ENCODE data around the gene MICAL3.
"Not testable (repeated sequence)": the region's sequence is repeated elsewhere in the genome, so short reads cannot be mapped to it uniquely, and the experiment has no call there.

MICAL3 gene, protein sequence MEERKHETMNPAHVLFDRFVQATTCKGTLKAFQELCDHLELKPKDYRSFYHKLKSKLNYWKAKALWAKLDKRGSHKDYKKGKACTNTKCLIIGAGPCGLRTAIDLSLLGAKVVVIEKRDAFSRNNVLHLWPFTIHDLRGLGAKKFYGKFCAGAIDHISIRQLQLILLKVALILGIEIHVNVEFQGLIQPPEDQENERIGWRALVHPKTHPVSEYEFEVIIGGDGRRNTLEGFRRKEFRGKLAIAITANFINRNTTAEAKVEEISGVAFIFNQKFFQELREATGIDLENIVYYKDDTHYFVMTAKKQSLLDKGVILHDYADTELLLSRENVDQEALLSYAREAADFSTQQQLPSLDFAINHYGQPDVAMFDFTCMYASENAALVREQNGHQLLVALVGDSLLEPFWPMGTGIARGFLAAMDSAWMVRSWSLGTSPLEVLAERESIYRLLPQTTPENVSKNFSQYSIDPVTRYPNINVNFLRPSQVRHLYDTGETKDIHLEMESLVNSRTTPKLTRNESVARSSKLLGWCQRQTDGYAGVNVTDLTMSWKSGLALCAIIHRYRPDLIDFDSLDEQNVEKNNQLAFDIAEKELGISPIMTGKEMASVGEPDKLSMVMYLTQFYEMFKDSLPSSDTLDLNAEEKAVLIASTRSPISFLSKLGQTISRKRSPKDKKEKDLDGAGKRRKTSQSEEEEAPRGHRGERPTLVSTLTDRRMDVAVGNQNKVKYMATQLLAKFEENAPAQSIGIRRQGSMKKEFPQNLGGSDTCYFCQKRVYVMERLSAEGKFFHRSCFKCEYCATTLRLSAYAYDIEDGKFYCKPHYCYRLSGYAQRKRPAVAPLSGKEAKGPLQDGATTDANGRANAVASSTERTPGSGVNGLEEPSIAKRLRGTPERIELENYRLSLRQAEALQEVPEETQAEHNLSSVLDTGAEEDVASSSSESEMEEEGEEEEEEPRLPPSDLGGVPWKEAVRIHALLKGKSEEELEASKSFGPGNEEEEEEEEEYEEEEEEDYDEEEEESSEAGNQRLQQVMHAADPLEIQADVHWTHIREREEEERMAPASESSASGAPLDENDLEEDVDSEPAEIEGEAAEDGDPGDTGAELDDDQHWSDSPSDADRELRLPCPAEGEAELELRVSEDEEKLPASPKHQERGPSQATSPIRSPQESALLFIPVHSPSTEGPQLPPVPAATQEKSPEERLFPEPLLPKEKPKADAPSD (N-terminal part only)

DNA sequence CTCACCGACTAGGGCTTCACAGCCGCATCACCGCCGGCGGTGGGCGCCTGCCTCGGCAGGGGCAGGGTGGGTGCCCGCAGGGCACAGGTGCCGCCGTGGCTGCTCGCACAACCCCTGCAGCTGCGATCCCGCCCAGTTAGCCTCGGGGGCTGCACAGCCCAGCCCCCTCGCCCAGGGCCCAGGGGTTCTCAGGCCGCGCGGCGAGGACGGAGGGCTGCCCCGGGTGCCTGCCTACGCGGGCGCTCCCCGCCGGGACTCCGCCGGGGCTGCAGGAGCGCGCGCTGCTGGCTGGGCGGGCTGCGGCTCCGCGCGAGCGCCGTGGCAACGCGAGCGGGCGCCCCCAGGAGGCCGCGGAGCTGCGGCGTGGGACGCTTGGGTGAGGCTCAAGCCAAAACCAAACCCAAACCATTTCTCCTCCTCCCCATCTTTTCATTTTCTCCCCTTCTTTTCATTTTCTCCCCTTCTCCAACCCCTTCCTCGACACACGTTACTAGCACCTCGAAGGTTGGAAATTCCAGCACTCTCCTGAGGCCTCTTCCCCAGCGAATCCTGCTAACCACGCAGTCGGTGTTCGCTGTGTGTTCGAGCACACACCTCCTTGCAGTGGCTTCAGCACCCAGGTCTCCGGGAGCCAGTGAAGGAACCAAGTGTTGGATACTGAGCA lies at the start of gene MICAL3:
Gene MICAL3 (minus strand): TSS at position 286 of the 664 bp plus-strand sequence. CDS start 117,749 bp downstream, outside the sequence.
- DNase-seq (ENCODE audit: low read depth), result peak; percentile 44

DNA sequence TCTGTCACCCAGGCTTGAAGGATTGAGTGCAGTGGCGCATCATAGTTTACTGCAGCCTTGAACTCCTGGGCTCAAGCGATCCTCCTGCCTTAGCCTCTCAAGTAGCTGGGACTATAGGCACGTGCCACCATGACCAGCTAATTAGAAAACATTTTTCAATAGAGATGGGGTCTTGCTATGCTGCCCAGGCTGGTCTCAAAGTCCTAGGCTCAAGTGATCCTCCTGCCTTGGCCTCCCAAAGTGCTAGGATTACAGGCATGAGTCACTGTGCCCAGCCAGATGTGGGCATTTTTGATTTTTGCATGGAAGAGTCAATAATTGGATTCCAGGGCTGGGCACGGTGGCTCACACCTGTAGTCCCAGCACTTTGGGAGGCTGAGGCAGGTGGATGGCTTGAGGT lies 49.6 kb upstream of the MICAL3 start:
- DNase-seq (ENCODE audit: low read depth), result not testable (repeated sequence)

DNA sequence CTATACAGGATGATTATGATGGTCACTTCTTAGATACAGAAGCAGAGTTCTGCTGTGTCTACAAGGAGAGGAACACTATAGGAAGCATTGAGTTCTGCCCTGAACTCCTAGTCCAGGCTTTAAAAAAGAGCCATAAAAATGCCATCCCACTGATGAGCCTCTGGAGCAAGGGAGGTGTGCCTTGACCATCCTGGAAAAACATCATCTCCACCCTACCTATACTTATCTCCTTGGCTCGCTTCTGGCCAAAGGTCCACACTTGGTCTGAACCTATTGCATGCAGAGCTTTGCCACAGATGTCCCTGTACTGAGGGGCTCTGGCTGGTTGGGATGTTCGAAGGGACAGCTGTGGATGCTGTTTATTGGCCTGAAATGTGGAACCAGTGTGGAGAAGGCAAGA lies 49.1 kb upstream of the MICAL3 start:
- no peak for DNase-seq (ENCODE audit: low read depth)

DNA sequence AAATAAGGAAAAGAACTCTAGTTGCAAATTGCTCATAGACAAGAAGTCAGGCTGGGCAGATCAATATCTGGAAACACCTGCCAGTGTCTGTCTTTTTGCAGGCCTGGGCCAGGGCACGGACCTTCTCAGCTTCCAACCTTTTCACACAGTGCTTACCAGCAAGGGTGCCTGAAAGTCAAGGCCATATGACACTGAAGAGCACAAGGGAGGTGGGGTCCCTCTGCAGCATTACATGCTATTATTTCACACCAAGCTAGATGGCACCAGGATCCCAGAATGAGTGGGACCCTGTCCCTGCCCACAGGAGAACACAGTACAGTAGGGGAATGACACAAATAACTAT lies 47.6 kb upstream of the MICAL3 start:
- DNase-seq (ENCODE audit: low read depth), result no peak

DNA sequence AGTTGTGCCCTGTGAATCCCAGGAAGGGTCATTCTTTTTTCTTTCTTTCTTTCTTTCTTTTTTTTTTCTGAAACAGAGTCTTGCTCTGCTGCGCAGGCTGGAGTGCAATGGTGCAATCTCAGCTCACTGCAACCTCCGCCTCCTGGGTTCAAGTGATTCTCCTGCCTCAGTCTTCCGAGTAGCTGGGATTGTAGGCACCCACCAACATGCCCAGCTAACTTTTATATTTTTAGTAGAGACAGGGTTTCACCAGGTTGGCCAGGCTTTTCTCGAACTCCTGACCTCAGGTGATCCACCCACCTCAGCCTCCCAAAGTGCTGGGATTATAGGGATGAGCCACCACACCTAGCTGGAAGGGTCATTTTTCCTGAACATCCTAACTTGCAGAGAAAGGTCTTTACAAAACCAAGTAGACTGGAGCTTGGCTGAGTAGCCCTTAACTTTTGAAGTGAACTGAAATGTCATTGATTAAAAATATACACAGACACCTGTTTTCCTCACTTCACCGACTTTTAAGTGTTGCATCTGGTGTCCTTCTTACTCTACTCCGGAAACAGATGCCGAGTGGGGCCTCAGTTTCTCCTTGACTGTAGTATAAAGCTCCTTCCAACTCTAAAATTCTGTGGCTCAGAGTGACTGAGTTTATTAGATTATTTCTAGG lies 47.1 kb upstream of the MICAL3 start:
- DNase-seq (ENCODE audit: low read depth), result not testable (repeated sequence)

DNA sequence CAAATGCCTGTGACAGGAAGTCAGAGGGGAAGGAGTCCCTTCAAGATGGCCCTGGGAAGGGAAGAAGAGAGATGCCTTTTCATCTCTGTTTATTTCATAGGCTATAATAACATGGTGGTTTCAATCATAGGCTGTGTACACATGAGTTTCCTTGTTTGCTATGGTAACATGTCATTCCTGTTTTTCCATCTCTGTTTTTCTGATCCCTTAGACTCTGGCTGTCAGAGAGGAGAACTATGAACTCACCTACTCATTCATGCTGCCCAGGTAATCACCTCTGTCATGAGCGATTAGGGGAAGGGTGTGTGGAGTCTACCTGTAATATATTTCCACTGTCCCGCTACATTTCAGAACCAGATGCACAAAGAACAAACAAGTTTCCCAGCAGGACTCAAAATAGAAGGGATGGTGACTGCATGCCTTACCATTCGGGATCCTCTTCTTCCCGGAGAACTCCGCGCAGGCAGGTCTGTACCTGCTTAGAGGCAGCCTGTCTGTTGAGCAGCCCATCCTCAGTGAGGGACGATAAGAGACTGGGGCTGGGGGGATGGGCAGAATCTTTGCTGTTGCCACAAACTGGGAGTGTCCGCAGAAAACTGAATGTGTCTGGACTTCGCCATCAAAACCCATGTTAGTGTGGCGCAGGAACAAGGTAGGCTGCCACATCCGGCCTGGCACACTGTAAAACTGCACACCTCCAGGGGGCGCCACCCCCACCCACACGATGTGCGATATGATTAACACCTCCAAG lies 46.4 kb upstream of the MICAL3 start:
- no peak for DNase-seq (ENCODE audit: low read depth)

DNA sequence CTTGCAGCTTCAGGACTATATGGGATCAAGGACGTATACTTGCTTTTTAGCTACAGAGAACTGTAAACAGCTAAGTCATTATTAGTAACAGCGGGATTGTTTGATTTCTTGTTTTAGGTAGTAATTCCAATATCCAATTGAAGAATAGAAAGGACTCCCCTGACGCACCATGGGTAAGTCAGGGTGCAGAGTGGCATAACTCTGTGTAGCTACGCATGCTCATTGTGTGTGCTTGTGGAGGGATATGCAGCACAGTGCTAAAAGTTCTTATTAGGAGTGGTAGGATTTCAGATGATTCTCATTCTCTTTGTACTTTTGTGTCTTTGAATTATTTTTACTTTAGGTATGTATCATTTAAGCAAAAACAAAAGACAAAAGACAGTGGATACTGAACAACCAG lies 45.7 kb upstream of the MICAL3 start:
- DNase-seq (ENCODE audit: low read depth), result no peak

DNA sequence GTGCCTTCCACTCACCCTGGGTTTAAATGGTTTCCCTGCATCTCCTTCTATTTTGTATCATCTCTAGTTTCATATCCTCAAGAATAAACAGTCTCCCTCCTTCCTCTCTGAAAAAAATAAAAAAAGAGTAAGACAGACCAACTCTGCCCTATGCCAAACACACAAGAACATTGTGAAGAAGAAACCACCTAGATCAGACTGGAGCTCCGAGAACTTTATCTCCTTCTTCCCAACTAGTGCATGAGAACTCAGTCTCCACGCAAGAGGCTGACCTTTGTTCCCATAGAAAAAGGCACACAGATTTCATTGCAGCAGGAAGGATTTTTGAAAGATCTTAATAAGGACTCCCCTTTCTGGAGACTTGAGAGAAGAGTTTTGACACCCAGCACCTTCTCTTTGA lies 44.7 kb upstream of the MICAL3 start:
- DNase-seq (ENCODE audit: low read depth), result no peak

DNA sequence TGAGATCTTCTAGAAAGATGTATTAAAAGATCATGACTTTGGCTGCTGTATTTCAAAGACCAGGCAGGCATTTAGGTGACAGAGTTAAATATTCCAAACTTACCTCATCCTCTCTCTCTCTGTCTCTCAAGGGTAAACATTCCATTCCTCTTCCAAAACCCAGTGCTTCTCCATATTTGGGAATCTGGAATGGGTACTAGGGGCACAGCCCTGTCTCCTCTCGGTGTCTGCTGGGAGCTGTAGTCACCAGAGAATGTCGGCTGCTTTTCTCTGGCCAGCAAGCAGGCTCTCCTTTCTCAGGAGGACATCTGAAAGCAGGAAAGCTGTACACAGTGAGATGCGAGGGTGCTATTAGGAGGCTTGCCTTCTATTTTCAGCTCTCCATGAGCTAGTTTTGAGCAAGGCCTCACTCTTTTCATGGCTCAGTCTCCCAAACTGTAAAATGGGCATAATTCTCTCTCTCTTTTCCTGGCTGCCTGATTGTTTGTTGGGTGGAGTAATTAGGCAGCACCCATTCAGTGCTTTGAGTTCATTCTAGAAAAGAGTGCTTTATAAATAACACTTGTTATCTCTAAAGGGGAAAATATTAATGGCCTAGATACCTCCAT lies 44.1 kb upstream of the MICAL3 start:
- no peak for DNase-seq (ENCODE audit: low read depth)

DNA sequence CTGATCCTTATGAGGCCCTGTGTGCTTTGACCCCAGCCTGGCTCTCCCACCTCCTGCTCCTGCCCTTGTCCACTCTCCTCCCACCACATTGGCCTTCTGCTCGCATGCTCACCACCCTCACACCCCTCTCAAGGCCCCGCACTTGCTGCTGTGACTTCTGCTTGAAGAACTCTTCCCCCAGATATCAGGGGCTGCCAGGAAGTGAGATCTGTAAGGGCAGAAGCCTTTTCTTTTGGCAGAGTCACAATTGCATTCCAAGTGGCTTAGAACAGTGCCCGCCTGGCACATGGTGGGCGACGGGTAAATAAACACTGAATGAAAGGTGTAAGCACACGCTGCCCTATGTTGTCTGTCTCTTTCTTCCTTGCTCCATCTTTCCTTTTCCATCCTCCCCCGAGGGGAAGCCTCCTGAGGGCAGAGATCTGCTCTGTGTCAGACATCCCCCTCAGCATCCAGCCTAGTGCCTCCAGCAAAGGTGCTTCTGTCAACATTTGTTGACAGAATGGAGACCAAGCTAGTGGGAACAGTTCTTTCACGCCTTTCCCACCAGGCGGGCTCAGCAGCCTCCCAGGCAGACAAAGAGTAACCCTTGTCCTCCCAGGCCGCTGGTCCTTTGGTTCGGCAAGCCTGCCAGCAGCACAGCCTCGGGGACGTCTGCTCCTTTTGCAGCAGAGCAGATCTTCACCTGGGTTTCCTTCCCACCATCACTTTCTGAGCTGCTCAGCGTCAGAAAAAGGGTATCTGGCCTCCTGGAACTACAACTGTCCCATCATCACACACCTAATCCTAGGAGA lies 43.4 kb upstream of the MICAL3 start:
- no peak for DNase-seq (ENCODE audit: low read depth)

DNA sequence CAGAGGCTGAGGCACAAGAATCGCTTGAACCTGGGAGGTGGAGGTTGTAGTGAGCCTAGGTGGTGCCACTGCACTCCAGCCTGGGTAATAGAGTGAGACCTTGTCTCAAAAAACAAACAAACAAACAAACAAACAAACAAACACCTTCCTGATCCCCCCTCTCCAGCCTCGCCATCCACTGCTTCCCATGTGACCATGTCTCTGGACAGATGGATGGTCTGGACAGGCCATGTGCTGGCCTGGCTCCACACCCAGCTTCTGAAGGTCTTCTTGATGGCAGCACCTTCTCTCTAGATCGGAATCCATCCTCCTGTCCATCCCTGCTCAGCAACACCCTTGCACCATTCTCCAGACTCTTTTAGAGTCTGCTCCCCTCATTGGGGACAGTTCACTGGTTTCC lies 42.8 kb upstream of the MICAL3 start:
- no peak for DNase-seq (ENCODE audit: low read depth)

DNA sequence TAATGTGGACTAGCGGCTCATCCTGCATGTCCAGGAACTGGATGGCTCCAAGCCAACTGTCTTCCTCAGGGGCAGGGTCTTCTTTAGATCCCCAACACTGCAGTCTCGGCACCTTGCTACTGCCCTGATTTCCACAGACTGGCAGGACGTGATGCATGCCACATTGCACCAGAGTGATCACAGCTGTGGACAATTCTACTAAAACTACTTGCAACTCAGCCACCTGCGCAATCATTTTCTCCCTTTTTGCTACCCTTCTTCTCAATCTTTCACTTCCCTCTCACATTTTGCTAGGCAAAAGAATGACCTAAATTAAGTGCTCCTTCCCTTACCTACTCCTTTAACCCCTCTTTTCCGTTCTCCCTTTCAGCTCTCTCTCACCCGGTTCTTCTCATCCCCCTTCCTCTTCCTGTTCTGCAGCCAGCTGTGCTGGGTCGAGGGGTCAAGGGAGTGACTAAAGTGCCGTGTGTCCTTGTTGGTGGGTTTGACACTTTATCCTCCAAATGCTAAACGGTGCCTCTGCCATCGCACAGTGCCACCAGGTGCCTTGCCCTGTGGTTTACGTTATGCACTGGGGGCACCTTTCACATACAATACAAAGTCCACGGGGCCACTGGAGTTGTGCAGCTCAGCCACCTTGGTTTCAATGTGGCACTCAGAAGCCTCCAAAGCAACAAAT lies 42.0 kb upstream of the MICAL3 start:
- DNase-seq (ENCODE audit: low read depth), result no peak

DNA sequence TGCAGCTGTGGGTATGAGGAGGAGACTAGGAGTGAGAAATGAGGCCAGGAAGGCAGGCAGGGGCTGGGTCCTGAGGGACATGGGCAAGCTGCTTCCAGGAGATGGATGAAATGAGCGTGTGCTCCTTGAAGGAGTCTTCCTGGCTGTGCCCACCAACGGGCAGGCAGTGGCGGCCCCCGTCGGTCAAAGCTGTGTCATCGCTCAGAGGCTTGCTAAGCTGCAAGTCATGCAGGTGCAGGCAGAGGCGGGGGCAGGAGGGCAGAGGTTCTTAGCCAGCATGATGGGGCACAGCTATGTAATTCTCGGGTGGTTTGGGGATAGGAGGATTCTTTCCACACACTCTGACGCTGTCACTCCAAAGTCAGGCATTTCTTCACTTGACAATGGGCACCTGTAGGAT lies 40.9 kb upstream of the MICAL3 start:
- DNase-seq (ENCODE audit: low read depth), result no peak

DNA sequence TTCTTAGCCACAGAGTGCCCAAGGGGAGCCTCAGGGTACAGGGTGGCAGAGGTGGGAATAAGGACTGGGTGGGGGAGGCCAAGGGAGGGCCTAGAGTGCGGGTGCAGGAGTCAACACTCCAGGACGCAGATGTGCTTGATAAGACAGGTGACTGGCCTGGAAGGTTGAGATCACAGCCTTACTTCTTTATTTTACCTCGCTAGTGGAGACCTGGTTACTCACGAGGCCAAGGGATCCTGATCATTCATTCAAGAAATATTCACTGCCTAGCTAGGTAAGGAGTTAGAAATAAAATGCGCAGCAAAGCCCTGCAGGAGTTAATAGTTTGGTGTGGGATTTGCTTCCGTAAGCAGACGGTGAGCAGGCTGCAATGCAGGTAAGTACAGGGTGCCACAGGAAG lies 40.3 kb upstream of the MICAL3 start:
- DNase-seq (ENCODE audit: low read depth), result no peak

DNA sequence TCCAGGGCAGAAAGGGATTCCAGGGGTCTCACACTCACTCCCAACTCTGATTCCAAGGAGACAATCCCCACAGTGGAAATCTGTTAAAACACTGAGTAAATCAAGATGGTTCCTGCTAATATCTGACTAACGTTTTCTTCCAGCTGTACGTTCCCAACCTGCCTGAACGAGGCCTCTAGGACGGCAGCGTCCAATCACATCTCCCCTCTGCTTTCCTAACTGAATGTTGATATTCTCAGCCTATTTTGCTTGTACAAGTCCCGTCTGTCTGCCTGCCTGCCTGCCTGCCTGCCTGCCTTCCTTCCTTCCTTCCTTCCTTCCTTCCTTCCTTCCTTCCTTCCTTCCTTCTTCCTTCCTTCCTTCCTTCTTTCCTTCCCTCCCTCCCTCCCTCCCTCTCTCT lies 39.4 kb upstream of the MICAL3 start:
- not testable (repeated sequence) for DNase-seq (ENCODE audit: low read depth)

DNA sequence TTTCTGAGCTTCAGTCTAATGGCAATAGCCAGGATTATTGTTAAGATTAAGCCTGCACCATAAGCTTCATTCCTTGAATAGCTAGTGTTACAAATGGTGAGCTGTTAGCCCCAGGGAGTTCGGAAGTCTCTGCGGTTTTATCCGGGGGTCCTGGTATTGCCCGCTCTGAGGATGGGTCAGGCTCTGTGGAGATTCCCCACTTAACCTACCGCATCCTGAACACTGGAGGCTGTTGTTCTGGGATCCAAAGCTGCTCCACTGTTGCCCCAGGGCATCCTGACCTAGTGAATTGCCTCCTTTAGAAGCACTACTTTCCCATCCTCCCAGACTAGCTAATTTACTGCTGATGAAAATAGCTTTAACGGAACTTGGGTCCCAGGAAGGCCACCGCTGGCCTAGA lies 38.9 kb upstream of the MICAL3 start:
- no peak for DNase-seq (ENCODE audit: low read depth)

DNA sequence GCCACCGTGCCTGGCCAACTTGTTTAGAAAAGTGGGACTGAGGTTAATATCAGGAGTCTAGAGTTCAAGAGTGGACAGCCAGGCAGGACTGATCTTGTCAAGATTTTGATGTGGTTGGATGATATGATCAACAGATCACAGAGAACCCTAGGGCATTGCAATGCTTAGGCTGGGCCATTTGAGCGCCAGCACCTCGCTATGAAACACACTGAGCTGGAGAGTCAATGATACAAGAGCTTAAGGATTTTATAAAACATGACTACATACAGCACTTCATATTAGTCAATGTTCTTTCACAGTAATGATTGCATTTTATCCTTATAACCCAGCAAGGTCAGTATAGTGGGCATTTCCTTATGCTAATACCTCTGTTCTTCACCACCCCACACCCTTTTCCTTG lies 38.1 kb upstream of the MICAL3 start:
- no peak for DNase-seq (ENCODE audit: low read depth)

DNA sequence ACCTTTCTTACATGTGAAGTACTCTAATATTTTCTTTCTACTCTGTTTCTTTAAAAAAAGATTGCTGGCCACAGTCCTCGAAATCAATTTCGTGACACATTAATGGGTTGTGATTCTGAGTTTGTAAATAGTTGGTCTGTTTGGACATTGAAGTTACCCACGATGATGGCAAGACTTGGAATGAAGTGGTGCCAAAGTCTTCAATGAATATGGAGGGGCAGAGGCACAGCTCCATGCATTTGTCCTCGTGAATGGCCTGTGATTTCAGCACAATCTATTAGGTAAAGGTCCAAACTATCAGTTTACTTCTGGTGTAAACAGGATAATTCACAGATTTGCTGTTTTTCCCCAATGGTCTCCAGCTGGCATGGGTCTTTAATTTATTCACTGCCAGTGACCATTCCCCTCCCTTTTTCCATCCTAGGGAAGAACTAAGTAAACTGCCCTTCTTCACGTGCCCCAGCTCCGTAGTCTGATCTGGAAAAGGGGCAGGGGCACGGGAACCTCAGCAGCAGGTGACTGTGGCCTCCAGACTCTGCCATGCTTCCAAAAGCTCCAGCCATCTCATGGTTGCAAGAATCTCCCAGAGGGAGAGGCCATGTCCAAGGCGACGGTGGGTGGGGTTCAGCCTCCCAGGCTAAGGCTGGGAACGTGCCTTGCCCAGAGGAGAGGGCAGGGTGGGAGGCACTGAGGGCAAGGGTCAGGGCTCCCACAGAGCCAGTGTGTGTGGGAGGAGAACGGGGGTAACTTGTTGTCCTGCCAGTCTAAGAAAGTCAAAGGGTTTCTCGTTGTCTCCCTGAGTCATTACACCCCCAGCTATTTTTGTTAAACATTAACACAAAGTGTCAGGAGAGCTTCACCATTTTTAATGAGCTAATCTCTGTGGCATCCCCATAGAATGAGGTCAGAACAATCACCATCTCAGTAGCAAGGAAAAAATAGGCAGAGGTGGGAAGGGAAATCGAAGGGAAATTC lies 36.6 kb upstream of the MICAL3 start:
- no peak for DNase-seq (ENCODE audit: low read depth)
